Left lung (tissue), 10 donors: Measurements from ENCODE around the gene CCDC86. TPM values are rescaled to one million over a fixed set of nuclear protein-coding genes. Genes with fewer than 3 reads are reported as not detected.

Experiments used
- ATAC-seq: fragments of 200-7000 bp; cut with Tn5 transposase; one replicate; pipeline ENCODE4 v1.9.1; 2020; ENCODE audit warnings: moderate library complexity
- DNase-seq, 4 donors: peaks; one replicate each; pipeline ENCODE4 v3.0.0-alpha.2; 2013 to 2020
- H3K27ac ChIP-seq, 2 donors: fragments of 200-600 bp; sonication (generic) in 1 of 2; one replicate each; pipeline versions ENCODE4 v1.5.0 to v1.8.0; 2020 to 2021
- H3K27me3 ChIP-seq, 2 donors: fragments of 200-600 bp; sonication (generic) in 1 of 2; one replicate each; pipeline versions ENCODE4 v1.5.0 to v1.8.0; 2020 to 2021
- H3K36me3 ChIP-seq, 2 donors: fragments of 200-600 bp; sonication (generic) in 1 of 2; one replicate each; pipeline versions ENCODE4 v1.5.0 to v1.8.0; 2020 to 2021
- H3K4me1 ChIP-seq, 2 donors: fragments of 200-600 bp; one replicate each; pipeline ENCODE4 v1.8.0; 2021
- H3K4me3 ChIP-seq, 2 donors: fragments of 200-600 bp; sonication (generic) in 1 of 2; one replicate each; pipeline versions ENCODE4 v1.5.0 to v1.8.0; 2020 to 2021; ENCODE audit warnings: mild to moderate bottlenecking in 1 of 2
- H3K9me3 ChIP-seq, 2 donors: fragments of 200-600 bp; sonication (generic) in 1 of 2; one replicate each; pipeline versions ENCODE4 v1.5.0 to v1.8.0; 2020 to 2021
- intact Hi-C, 2 donors: fragments of 100-400 bp; cut with DNase I; formaldehyde crosslinking; loops; one replicate each; pipeline versions ENCODE4 v1.11.2 to v1.14.2; 2022
- polyA plus RNA-seq, 6 donors: library from polyadenylated mRNA; unstranded; fragments of 120-200 nt; gene quantifications; one replicate each; pipeline ENCODE4 v1.2.1, GENCODE V29; 2013; ENCODE audit not compliant: insufficient read length in 6 of 6
- total RNA-seq, 2 donors: library from RNA; stranded (reverse); fragmentation: NEBNext Ultra II Directional; extraction: Animal tissue kit (Norgen Biotek cat#: 25700); gene quantifications; one replicate each; pipeline ENCODE4 v1.2.1, GENCODE V29; 2021
- TF ChIP-seq, protein P1 (sequence below), 2 donors: fragments of 200-600 bp; sonication (generic) in 1 of 2; IDR thresholded peaks; one replicate each; pipeline versions ENCODE4 v1.5.0 to v1.8.0; 2021; ENCODE audit warnings: antibody characterized with exemption in 2 of 2
- donor health status: DM: no; HTN: yes; CAD: no.
- donor health status: DM: no; HTN: no; CAD: no.

Gene CCDC86
- total and polyA plus RNA-seq, 8 donors = 10.2 to 23.1 (median 16.5) TPM

GRCh38 chr11:60875366-60876167, 33.7 kb downstream of the CCDC86 start:
- Histone ChIP-seq H3K27me3 (no peaks in the 10 kb centered on the region), H3K4me3 (no peak overlapping the region), H3K4me1 (peaks cover 0 to 14% of the 10 kb centered on the region in 2 donors), H3K27ac (no peak overlapping the region), H3K9me3 (no peaks in the 10 kb centered on the region), H3K36me3 (peaks cover 0 to 12% of the 10 kb centered on the region in 2 donors)
- intact Hi-C loops = no loop called here
- DNase-seq = no peak
- no peak for ATAC-seq
- TF ChIP-seq, protein P1, sequence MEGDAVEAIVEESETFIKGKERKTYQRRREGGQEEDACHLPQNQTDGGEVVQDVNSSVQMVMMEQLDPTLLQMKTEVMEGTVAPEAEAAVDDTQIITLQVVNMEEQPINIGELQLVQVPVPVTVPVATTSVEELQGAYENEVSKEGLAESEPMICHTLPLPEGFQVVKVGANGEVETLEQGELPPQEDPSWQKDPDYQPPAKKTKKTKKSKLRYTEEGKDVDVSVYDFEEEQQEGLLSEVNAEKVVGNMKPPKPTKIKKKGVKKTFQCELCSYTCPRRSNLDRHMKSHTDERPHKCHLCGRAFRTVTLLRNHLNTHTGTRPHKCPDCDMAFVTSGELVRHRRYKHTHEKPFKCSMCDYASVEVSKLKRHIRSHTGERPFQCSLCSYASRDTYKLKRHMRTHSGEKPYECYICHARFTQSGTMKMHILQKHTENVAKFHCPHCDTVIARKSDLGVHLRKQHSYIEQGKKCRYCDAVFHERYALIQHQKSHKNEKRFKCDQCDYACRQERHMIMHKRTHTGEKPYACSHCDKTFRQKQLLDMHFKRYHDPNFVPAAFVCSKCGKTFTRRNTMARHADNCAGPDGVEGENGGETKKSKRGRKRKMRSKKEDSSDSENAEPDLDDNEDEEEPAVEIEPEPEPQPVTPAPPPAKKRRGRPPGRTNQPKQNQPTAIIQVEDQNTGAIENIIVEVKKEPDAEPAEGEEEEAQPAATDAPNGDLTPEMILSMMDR (IDR thresholded peaks at IDR 0.05) = no peak

DNA sequence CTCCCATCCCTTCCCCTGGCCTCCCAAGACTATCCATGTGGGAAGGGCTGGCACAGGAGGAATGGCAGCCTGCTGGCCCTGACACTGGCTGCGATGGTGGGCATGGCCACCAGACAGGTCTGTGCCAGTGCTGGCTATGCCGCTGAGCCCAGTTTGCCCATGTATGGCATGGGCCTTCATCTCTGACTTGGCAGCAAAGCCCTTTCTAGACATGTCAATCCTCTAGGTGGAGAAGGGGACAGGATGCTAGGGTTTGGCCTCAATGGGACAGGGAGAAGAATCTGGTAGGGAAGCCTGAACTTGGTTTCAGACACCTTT, 34.2 kb downstream of the CCDC86 start:
- TF ChIP-seq, protein P1 (IDR thresholded peaks at IDR 0.05) = no peak

DNA sequence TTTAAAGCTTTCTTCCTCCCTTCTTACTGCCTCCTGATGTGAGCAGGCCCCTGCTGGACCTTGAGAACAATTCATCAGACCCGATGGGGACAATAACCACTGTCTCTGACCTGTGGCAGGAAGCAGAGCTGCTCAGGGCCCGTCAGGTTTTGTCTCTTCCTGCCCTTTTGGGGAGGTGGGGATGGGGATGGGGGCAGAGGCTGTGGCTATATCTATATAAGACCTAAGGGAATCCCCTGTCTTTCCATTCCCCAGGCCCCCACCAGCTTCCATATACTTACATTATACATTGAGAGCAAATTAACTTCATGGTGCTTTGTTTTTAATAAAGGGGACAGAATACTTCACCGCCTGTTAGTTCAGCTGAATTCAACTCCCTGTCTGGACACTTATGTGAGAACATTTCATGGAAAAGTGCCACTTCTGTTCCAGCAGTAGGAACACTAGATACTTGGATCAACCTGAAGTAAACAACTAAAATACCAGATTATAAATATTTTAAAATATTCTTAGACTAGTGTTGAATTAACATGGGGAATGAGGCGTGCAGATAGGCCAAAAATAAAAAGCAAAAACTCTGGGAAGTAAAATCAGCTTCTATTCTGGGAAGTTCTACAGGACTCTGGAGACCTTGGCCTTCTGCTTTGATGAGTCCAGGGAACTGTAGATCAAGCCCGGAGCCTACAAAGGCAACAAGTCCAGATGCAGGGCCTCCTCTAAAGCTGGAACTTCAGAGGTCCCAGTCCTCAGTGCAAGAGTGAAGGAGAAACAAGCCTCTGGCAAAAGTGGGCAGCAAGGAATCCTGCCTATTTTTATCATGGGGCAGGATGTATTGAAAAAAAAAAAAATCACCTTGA, 36.6 kb downstream of the CCDC86 start:
- Histone ChIP-seq H3K27ac (no peak overlapping the region), H3K27me3 (no peaks in the 10 kb centered on the region), H3K9me3 (no peaks in the 10 kb centered on the region), H3K4me3 (no peak overlapping the region), H3K4me1 (no peaks in the 10 kb centered on the region), H3K36me3 (peaks cover 0 to 19% of the 10 kb centered on the region in 2 donors)
- ATAC-seq (no peak), DNase-seq (no peak)
- TF ChIP-seq, protein P1 (IDR thresholded peaks at IDR 0.05) = no peak
- intact Hi-C loops = no loop called here

More for the DNA sequence above, 34.2 kb downstream of the CCDC86 start:
- Histone ChIP-seq H3K27me3 (no peaks in the 10 kb centered on the region), H3K4me1 (peaks cover 0 to 14% of the 10 kb centered on the region in 2 donors), H3K27ac (no peak overlapping the region), H3K4me3 (no peak overlapping the region), H3K36me3 (peaks cover 0 to 15% of the 10 kb centered on the region in 2 donors), H3K9me3 (no peaks in the 10 kb centered on the region)
- intact Hi-C loops = no loop called here
- ATAC-seq (no peak), DNase-seq (no peak)

- Histone ChIP-seq H3K27ac (no peak overlapping the region), H3K4me1 (no peaks in the 10 kb centered on the region), H3K27me3 (no peaks in the 10 kb centered on the region), H3K9me3 (no peaks in the 10 kb centered on the region), H3K36me3 (peaks cover 0 to 19% of the 10 kb centered on the region in 2 donors), H3K4me3 (no peak overlapping the region)
- DNase-seq (no peak), ATAC-seq (no peak)
- TF ChIP-seq, protein P1 (IDR thresholded peaks at IDR 0.05) = no peak
- intact Hi-C loops = no loop called here
Observed at GRCh38 chr11:60879104-60879503, 37.2 kb downstream of the CCDC86 start.

DNA sequence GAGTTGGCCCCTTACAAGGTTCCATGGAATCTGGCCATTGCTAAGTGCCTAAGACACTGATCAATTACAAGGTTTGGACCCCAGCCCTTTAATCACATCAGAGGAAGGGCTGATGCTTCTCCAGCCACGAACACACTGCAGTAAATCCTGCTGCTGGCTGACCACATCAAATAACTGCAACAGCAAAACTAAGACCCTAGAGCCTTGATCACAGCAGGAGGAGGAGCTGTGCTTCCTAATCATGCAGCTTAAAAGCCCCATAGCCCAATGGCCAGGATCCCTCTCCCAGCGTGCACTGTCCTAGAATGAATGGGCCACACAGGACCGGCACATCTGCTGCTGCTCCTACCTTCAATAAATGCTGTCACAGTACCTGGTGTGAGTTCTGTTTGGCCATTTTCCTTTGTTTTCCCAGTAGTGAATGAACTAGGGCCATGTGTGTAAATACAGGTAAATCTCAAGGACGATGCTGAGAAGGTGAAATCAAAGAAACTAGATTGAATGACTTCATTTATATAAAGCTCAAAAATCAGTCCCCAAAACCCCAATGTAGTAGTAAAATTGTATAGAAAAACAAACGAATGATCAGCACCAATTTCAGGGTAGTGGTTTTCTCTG, 38.2 kb downstream of the CCDC86 start:
- Histone ChIP-seq H3K4me3 (no peak overlapping the region), H3K9me3 (no peaks in the 10 kb centered on the region), H3K4me1 (no peaks in the 10 kb centered on the region), H3K27ac (no peak overlapping the region), H3K36me3 (peaks cover 0 to 19% of the 10 kb centered on the region in 2 donors), H3K27me3 (no peaks in the 10 kb centered on the region)
- intact Hi-C loops = no loop called here
- no peak for ATAC-seq
- DNase-seq = no peak
- TF ChIP-seq, protein P1 (IDR thresholded peaks at IDR 0.05) = no peak
